22Rv1 (cell line): Measurements from ENCODE around the gene NEK10.

ENCODE experiments used
- H3K27ac ChIP-seq: fragments of 450-650 bp; 2 replicates; pipeline ENCODE4 v1.5.1; 2017
- CTCF ChIP-seq: fragments of 450-650 bp; IDR thresholded peaks from 2 replicates; pipeline ENCODE4 v1.5.1; 2017; ENCODE audit warnings: mild to moderate bottlenecking
- ZFX ChIP-seq: fragments of 450-650 bp; IDR thresholded peaks from 2 replicates; pipeline ENCODE4 v1.6.1; 2017; ENCODE audit warnings: antibody characterized with exemption, borderline replicate concordance

The NEK10 gene

DNA sequence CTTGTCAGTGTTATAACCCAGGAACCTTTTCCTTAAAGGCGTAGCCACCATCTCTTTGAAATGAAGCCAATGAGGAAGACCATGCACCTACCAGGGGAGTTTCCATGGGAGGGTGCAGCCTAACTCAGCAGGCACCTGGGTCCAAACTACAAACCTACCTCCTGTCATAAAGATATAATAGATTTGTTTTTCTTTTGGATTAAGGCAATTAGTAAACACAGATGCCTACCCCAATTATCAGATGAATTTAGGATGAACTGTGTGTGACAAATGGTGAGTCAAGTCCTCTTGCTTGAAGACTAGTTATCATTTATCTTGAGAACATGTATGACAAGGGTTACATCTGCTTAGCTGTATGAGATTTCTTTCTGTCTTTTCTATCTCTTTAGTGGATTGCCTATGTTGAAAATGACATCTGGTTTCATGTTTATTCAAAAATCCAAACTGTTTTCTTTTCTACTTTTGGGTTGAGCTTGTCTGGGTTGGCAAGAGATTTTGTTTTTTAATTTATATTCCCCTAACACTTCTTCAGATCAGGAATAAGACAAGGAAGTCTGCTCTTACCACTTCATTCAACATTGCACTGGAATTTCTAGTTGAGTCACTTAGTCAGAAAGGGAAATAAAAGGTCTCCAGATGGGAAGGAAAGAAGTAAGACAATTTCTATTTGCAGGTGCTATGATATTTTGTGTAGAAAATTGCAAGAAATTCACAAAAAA, 149.9 kb downstream of the NEK10 start:
- no peak overlapping the region for H3K27ac ChIP-seq
- no peak for TF ChIP-seq CTCF
- TF ChIP-seq ZFX = no peak

GRCh38 chr3:27216955-27217552, 152.1 kb downstream of the NEK10 start:
- no peak overlapping the region for H3K27ac ChIP-seq
- TF ChIP-seq CTCF = no peak

DNA sequence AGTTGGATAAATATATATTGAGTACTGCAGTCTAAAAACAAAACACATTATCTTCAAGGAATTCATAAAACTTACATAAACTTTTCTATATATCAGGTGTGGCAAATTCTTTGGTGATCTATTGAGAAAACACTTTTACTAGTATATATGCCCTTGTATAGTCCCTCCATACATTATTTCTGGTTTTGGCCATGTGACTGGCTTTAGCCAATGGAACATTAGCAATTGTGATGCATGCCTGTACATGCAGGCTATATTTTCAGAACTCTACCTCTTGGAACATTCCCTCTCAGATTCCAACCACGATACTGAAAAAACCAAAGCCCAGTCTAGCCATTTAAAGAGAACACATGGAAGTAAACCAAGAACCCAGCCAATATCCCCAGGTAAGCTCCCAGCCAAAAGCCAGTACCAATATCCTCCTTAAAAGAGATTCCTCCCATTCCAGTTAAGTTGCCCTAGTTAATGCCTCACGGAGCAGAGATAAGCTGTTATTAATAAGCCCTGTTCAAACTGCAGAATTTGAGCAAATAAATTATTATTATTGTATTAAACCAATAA, 152.8 kb downstream of the NEK10 start:
- no peak overlapping the region for H3K27ac ChIP-seq
- TF ChIP-seq CTCF (no peak), ZFX (no peak)

GRCh38 chr3:27213450-27213849, 155.7 kb downstream of the NEK10 start:
- no peak overlapping the region for H3K27ac ChIP-seq

GRCh38 chr3:27209617-27210264, 159.4 kb downstream of the NEK10 start:
- H3K27ac ChIP-seq = no peak overlapping the region

More at GRCh38 chr3:27213450-27213849, 155.7 kb downstream of the NEK10 start:
- TF ChIP-seq CTCF = no peak
- no peak for TF ChIP-seq ZFX

DNA sequence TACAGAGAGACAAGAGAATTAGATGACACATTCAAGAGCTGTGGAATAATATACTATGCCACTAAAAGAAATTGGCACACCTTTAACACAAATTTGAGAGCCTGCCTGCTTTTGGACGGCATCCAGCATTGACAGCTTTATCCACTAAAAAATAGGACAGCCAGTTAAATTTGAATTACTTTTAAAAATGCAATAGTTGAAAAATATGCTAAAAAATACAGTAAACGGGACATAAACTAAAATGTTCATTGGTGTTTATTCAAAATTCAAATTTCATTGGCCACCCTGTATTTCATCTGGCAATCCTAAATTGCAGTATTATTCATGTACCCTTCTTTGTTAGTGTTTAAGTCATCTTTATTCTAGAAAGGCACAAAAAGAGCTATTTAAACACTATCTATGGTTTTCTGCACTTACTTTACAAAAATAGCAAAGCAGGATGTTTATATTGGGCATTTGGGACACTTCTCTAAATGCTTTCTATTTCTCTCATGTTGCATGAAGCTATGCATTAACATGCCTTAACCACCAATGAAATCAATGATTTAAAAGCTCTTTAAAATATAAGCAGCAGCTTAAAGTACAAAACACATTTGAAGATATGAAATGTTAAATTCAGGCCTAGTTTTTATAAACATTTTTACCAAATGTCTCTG, 160.1 kb downstream of the NEK10 start:
- no peak overlapping the region for H3K27ac ChIP-seq
- TF ChIP-seq ZFX = no peak
- TF ChIP-seq CTCF = no peak

More at GRCh38 chr3:27209617-27210264, 159.4 kb downstream of the NEK10 start:
- no peak for TF ChIP-seq ZFX
- no peak for TF ChIP-seq CTCF
